HepG2 (cell line): ENCODE data around the gene SYMPK. TPM values are rescaled to one million over a fixed set of nuclear protein-coding genes. Genes with fewer than 3 reads are reported as not detected.

ENCODE experiments used
- AKAP8 ChIP-seq: sonication (generic); formaldehyde crosslinking; IDR thresholded peaks from 2 replicates; pipeline ENCODE4 v1.5.1; 2020; ENCODE audit warnings: mild to moderate bottlenecking, missing genetic modification reagents
- ATF7 ChIP-seq, 2 experiments: fragments of 450-650 bp in 1 of 2; sonication (generic) in 1 of 2; formaldehyde crosslinking in 1 of 2; IDR thresholded peaks; 2 replicates each; pipeline versions ENCODE4 v1.4.0 to v1.6.1; 2016 to 2020; ENCODE audit warnings: antibody characterized with exemption in 1 of 2, mild to moderate bottlenecking in 1 of 2, missing genetic modification reagents in 1 of 2
- DNMT3B ChIP-seq: conservative IDR thresholded peaks from 2 replicates; pipeline ENCODE4 v1.6.1; 2016; ENCODE audit warnings: missing biosample characterization, control low read depth
- E2F2 ChIP-seq: sonication (generic); formaldehyde crosslinking; IDR thresholded peaks from 2 replicates; pipeline ENCODE4 v1.4.0; 2020; ENCODE audit warnings: missing genetic modification reagents, borderline replicate concordance
- KAT8 ChIP-seq: IDR thresholded peaks from 2 replicates; pipeline ENCODE4 v1.6.1; 2016; ENCODE audit warnings: missing genetic modification reagents, missing compliant biosample characterization
- MTERF4 ChIP-seq: sonication (generic); formaldehyde crosslinking; IDR thresholded peaks from 2 replicates; pipeline ENCODE4 v1.8.0; 2023; ENCODE audit warnings: mild to moderate bottlenecking, missing genetic modification reagents
- RAD21 ChIP-seq: fragments of 450-650 bp; formaldehyde crosslinking; IDR thresholded peaks from 2 replicates; pipeline ENCODE4 v1.5.0; 2020; ENCODE audit warnings: mild to moderate bottlenecking
- RBM39 ChIP-seq: fragments of 200-400 bp; formaldehyde crosslinking; IDR thresholded peaks from one replicate; pipeline ENCODE4 v1.6.1; 2018; ENCODE audit warnings: antibody characterized with exemption, mild to moderate bottlenecking, low read depth, low read length; ENCODE audit not compliant: poor library complexity, severe bottlenecking
- SETDB1 ChIP-seq: sonication (generic); formaldehyde crosslinking; IDR thresholded peaks from 2 replicates; pipeline ENCODE4 v1.5.1; 2020; ENCODE audit warnings: missing genetic modification reagents, mild to moderate bottlenecking, borderline replicate concordance
- SPEN ChIP-seq: sonication (generic); formaldehyde crosslinking; IDR thresholded peaks from 2 replicates; pipeline ENCODE4 v1.5.1; 2020; ENCODE audit warnings: low read depth, mild to moderate bottlenecking, missing genetic modification reagents
- SYNCRIP ChIP-seq: fragments of 200-400 bp; formaldehyde crosslinking; IDR thresholded peaks from 2 replicates; pipeline ENCODE4 v1.6.1; 2018; ENCODE audit warnings: mild to moderate bottlenecking, low read depth, low read length; ENCODE audit not compliant: insufficient read depth
- TEF ChIP-seq: sonication (generic); formaldehyde crosslinking; IDR thresholded peaks from 2 replicates; pipeline ENCODE4 v1.5.0; 2020; ENCODE audit warnings: missing genetic modification reagents
- U2AF1 ChIP-seq: fragments of 200-400 bp; formaldehyde crosslinking; optimal IDR thresholded peaks from 2 replicates; pipeline ENCODE3; 2017; ENCODE audit warnings: mild to moderate bottlenecking, low read depth, low read length
- ZBTB25 ChIP-seq: IDR thresholded peaks from 2 replicates; pipeline ENCODE4 v1.6.1; 2018; ENCODE audit warnings: missing genetic modification reagents
- ZFP82 ChIP-seq: sonication (generic); formaldehyde crosslinking; IDR thresholded peaks from 2 replicates; pipeline ENCODE4 v1.5.1; 2020; ENCODE audit warnings: mild to moderate bottlenecking, missing genetic modification reagents, borderline replicate concordance
- ZFP90 ChIP-seq: sonication (generic); formaldehyde crosslinking; IDR thresholded peaks from 2 replicates; pipeline ENCODE4 v1.8.0; 2022; ENCODE audit warnings: missing genetic modification reagents, mild to moderate bottlenecking, inconsistent platforms, borderline replicate concordance
- ZMAT5 ChIP-seq: sonication (generic); formaldehyde crosslinking; IDR thresholded peaks from 2 replicates; pipeline ENCODE4 v1.5.0; 2020; ENCODE audit warnings: mild to moderate bottlenecking, low read depth, missing genetic modification reagents, borderline replicate concordance
- ZNF121 ChIP-seq: sonication (generic); formaldehyde crosslinking; IDR thresholded peaks from 2 replicates; pipeline ENCODE4 v1.5.0; 2020; ENCODE audit warnings: mild to moderate bottlenecking, missing genetic modification reagents
- ZNF747 ChIP-seq: sonication (generic); formaldehyde crosslinking; IDR thresholded peaks from 2 replicates; pipeline ENCODE4 v1.8.1; 2023; ENCODE audit warnings: missing genetic modification reagents, mild to moderate bottlenecking, borderline replicate concordance
- ZNF770 ChIP-seq: sonication (generic); formaldehyde crosslinking; IDR thresholded peaks from 2 replicates; pipeline ENCODE4 v1.5.0; 2020; ENCODE audit warnings: mild to moderate bottlenecking, missing genetic modification reagents
- ZSCAN12 ChIP-seq: sonication (generic); formaldehyde crosslinking; IDR thresholded peaks from 2 replicates; pipeline ENCODE4 v1.9.0; 2021; ENCODE audit warnings: mild to moderate bottlenecking, missing genetic modification reagents
- polyA plus RNA-seq, 8 experiments: library from polyadenylated mRNA; depleted of rRNA in 3 of 8; stranded (reverse) in 7 of 8; unstranded in 1 of 8; fragments of >200 nt; fragmentation: Illumina TruSeq in 4 of 8; extraction: Trizol in 4 of 8; gene quantifications; 2 replicates each; pipeline versions ENCODE4 v1.2.1 to v1.2.3, GENCODE V29; 2011 to 2016; ENCODE audit warnings: low read depth in 4 of 8, missing spikeins in 1 of 8, mixed read lengths in 1 of 8; ENCODE audit not compliant: insufficient read depth in 1 of 8
- total RNA-seq, 5 experiments: library from RNA; depleted of rRNA; stranded (reverse); fragments of >200 nt; fragmentation: Illumina TruSeq; extraction: Trizol; gene quantifications; 2 replicates each; pipeline ENCODE4 v1.2.3, GENCODE V29; 2016; ENCODE audit warnings: low read depth in 1 of 5

Gene SYMPK
- total and polyA plus RNA-seq, 2 of the 13 experiments (the other 11 are each of a cell fraction or from before 2014, with no cell fraction given), result 21.9 to 55.7 TPM

- TF ChIP-seq ZMAT5, result 0 out of 2 replicates have a peak, but pooled peaks have one; percentile 33
- TF ChIP-seq RAD21, result peak; percentile 6; the same call in 1 of the 2 replicates
- peak; percentile 79; the same call in 1 of the 2 replicates for TF ChIP-seq ZNF747 (CRISPR knock-in tag)
- TF ChIP-seq ZNF121 (CRISPR knock-in tag), result no peak
- no peak for TF ChIP-seq ZFP82 (CRISPR knock-in tag)
- TF ChIP-seq SPEN, result peak; percentile 79
- 0 out of 2 replicates have a peak, but pooled peaks have one; percentile 63 for TF ChIP-seq SETDB1
- TF ChIP-seq AKAP8 (CRISPR knock-in tag), result peak; percentile 91
- peak; percentile 63 for TF ChIP-seq ZNF770 (CRISPR knock-in tag)
- TF ChIP-seq ATF7 (IDR thresholded peaks at IDR 0.05), result no peak
- no peak; the same call in 1 of the 2 replicates for TF ChIP-seq ATF7 (CRISPR knock-in tag; IDR thresholded peaks at IDR 0.05)
- peak; percentile 38 for TF ChIP-seq U2AF1
- peak; percentile 18; the same call in 1 of the 2 replicates for TF ChIP-seq ZBTB25 (CRISPR knock-in tag)
- no peak for TF ChIP-seq MTERF4 (CRISPR knock-in tag)
- 0 out of 2 replicates have a peak, but pooled peaks have one; percentile 20 for TF ChIP-seq ZFP90 (CRISPR knock-in tag)
- TF ChIP-seq ZSCAN12 (CRISPR knock-in tag), result no peak; the same call in 1 of the 2 replicates
- TF ChIP-seq SYNCRIP, result no peak
- TF ChIP-seq TEF (CRISPR knock-in tag), result peak; percentile 38; the same call in 1 of the 2 replicates
- peak; percentile 87; the same call in 1 of the 2 replicates for TF ChIP-seq DNMT3B
- peak; percentile 70 for TF ChIP-seq KAT8
- TF ChIP-seq RBM39, result peak; percentile 22
- no peak for TF ChIP-seq E2F2 (CRISPR knock-in tag)
Measured at GRCh38 chr19:45768984-45769782, 93.8 kb downstream of the SYMPK start, which contains the start of gene SIX5 (continued).
